GM12891 (cell line): Measurements from ENCODE around the gene NUCKS1.

ENCODE experiments used
- PAX5 ChIP-seq: IDR thresholded peaks from 2 replicates; pipeline ENCODE4 v1.6.1; 2011; ENCODE audit warnings: low read length, moderate library complexity, mild to moderate bottlenecking; ENCODE audit not compliant: insufficient read depth, severe bottlenecking
- POLR2A ChIP-seq: IDR thresholded peaks from 2 replicates; pipeline ENCODE4 v1.6.1; 2011; ENCODE audit warnings: low read depth, low read length, control low read depth
- POLR2AphosphoS5 ChIP-seq: IDR thresholded peaks from 2 replicates; pipeline ENCODE4 v1.6.1; 2011; ENCODE audit warnings: low read depth, low read length, control low read depth
- TAF1 ChIP-seq: IDR thresholded peaks from 2 replicates; pipeline ENCODE4 v1.6.1; 2011; ENCODE audit warnings: low read depth, low read length, control low read depth

DNA sequence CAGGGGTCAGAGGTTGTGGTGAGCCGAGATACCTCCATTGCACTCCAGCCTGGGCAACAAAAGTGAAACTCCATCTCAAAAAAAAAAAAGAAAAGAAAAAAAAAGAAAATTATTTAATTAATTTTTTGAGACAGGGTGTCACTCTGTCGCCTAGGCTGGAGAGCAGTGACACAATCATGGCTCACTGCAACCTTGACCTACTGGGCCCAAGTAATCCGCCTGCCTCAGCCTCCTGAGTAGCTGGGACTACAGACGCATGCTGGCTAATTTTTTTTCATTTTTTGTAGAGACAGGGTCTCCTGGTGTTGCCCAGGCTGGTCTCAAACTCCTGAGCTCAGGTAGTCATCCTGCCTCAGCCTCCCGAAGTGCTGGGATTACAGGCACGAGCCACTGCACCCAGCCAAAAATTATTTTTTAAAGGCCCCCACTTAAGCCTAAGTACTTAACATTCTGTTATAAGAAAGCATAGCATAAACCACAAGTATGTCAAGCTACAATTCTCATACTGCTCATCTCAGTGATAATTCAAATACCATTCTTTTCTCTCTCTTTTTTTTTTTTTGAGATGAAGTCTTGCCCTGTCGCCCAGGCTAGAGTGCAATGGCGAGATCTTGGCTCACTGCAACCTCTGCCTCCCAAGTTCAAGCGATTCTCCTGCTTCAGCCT is 19.9 kb downstream of the NUCKS1 start:
- TF ChIP-seq POLR2A (no peak), PAX5 (no peak), POLR2AphosphoS5 (no peak), TAF1 (no peak)
